OCI-LY3 (cell line): ENCODE results near the gene EMILIN3.
A peak's percentile ranks its signal among the peaks of the same experiment; 100 is the strongest.

Experiments
- H2AFZ ChIP-seq: fragments of 200-600, 300-600 bp; shearing (Covaris generic); 2 replicates; pipeline ENCODE4 v1.6.0; 2014; ENCODE audit warnings: antibody characterized with exemption, low read depth, low read length
- H3K27ac ChIP-seq: fragments of 200-600, 300-600 bp; sonication (generic); 2 replicates; pipeline ENCODE4 v1.5.1; 2014; ENCODE audit warnings: mild to moderate bottlenecking, low read length, moderate library complexity, mixed read lengths
- H3K27me3 ChIP-seq: fragments of 200-600, 300-600 bp; sonication (generic); 2 replicates; pipeline ENCODE4 v1.6.1; 2014; ENCODE audit warnings: low read depth, low read length, mixed read lengths
- H3K36me3 ChIP-seq: fragments of 200-600, 300-600 bp; sonication (generic); replicated peaks from 2 replicates; pipeline ENCODE3; 2014; ENCODE audit warnings: low read depth, low read length, mixed read lengths
- H3K4me1 ChIP-seq: fragments of 300-600, 200-600 bp; sonication (generic); 2 replicates; pipeline ENCODE4 v1.6.1; 2014; ENCODE audit warnings: low read length, mixed read lengths
- H3K4me2 ChIP-seq: fragments of 200-600, 300-600 bp; sonication (generic); 2 replicates; pipeline ENCODE4 v1.6.1; 2014; ENCODE audit warnings: low read length, mixed read lengths
- H3K4me3 ChIP-seq: fragments of 300-600, 200-600 bp; sonication (generic); 2 replicates; pipeline ENCODE4 v1.5.1; 2014; ENCODE audit warnings: antibody characterized with exemption, mild to moderate bottlenecking, low read length, moderate library complexity
- H3K79me2 ChIP-seq: fragments of 300-600, 200-600 bp; shearing (Covaris generic); 2 replicates; pipeline ENCODE4 v1.6.1; 2014; ENCODE audit warnings: mild to moderate bottlenecking, low read length, mixed read lengths
- H3K9ac ChIP-seq: fragments of 300-600, 200-600 bp; shearing (Covaris generic); 2 replicates; pipeline ENCODE4 v1.6.0; 2014; ENCODE audit warnings: mild to moderate bottlenecking, low read length, moderate library complexity
- H3K9me3 ChIP-seq: fragments of 200-600, 300-600 bp; shearing (Covaris generic); 2 replicates; pipeline ENCODE4 v1.6.1; 2014; ENCODE audit warnings: low read length, mixed read lengths; ENCODE audit not compliant: insufficient read depth
- H4K20me1 ChIP-seq: fragments of 200-600, 300-600 bp; sonication (generic); 2 replicates; pipeline ENCODE4 v1.6.1; 2016; ENCODE audit warnings: low read length, mixed read lengths; ENCODE audit not compliant: insufficient read depth
- CTCF ChIP-seq: fragments of 200-600, 300-600 bp; sonication (generic); IDR thresholded peaks from 2 replicates; pipeline ENCODE4 v1.5.1; 2014; ENCODE audit warnings: antibody characterized with exemption, low read length, low read depth
- EZH2phosphoT487 ChIP-seq: fragments of 200-600 bp; shearing (Covaris generic); IDR thresholded peaks from 2 replicates; pipeline ENCODE4 v1.6.1; 2018; ENCODE audit warnings: antibody characterized with exemption, mixed run types, low read depth

EMILIN3 gene

GRCh38 chr20:41320441-41320840 lies 46.2 kb downstream of the EMILIN3 start:
- H3K27ac ChIP-seq, result no peak overlapping the region
- no peaks in the 10 kb centered on the region for H3K9me3 ChIP-seq
- H3K4me2 ChIP-seq, result no peak overlapping the region
- TF ChIP-seq CTCF (no peak), EZH2phosphoT487 (no peak)
- peaks cover 25% of the 10 kb centered on the region for H3K27me3 ChIP-seq
- H3K4me1 ChIP-seq, result peaks cover 12% of the 10 kb centered on the region
- no peak overlapping the region for H3K4me3 ChIP-seq
- H2AFZ ChIP-seq, result no peak overlapping the region
- H3K9ac ChIP-seq, result no peak overlapping the region
- no peaks in the 10 kb centered on the region for H3K79me2 ChIP-seq
- H3K36me3 ChIP-seq, result no peaks in the 10 kb centered on the region
- H4K20me1 ChIP-seq, result no peaks in the 10 kb centered on the region

- peak overlapping the region; percentile 91 for H3K4me2 ChIP-seq
- peaks cover 25% of the 10 kb centered on the region for H3K27me3 ChIP-seq
- no peaks in the 10 kb centered on the region for H4K20me1 ChIP-seq
- H3K9ac ChIP-seq, result peak overlapping the region; percentile 65
- no peaks in the 10 kb centered on the region for H3K36me3 ChIP-seq
- no peak for TF ChIP-seq EZH2phosphoT487
- no peak for TF ChIP-seq CTCF
- H3K79me2 ChIP-seq, result no peaks in the 10 kb centered on the region
- H3K9me3 ChIP-seq, result no peaks in the 10 kb centered on the region
- peak overlapping the region; percentile 78 for H3K4me3 ChIP-seq
- H2AFZ ChIP-seq, result peak overlapping the region; percentile 88
- no peak overlapping the region for H3K27ac ChIP-seq
- peaks cover 21% of the 10 kb centered on the region for H3K4me1 ChIP-seq
Observed at GRCh38 chr20:41318271-41318649, 48.4 kb downstream of the EMILIN3 start.

DNA sequence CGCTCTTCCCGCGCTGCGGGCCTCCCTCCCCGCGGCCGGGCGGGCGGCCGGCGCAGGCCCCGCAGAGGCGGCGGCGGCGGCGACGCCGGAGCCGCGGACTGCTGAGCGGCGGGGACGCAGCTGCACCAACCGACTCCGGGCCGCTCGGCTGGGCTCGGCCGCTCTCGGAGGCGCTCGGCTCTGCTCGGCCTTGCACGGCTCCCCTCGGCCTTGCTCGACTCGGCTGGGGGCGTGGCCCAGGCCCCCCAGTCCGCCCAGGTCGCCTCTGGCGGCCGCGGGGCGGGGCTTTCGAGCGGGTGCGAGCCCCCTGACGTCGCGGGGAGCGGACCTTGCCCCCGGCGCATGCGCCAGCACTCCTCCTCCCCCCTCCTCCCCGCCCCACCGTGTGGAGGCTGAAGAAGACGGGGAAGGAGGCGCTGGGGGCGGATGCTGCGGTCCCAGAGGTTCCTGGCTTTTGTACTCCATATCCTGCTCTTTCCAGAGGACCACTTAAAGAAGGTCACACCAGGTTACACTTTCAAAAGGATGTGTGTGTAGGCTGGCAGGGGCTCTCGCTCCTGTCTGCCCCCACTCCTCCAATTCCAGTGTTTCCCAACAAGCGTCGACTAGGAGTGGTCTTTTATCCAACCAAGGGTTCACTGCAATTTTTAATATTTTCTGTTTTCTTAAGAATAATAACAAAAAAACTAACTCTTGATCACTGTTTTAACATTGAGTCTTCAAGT lies 48.9 kb downstream of the EMILIN3 start, which contains the start of gene ZHX3:
ZHX3 (minus strand) TSS at position 186 of the 725 bp plus-strand sequence. CDS start 112,815 bp downstream, outside the sequence.
- peak within 1 kb of the TSS; percentile 88 for H2AFZ ChIP-seq
- no peaks in the 10 kb centered on the region for H3K36me3 ChIP-seq
- peak within 1 kb of the TSS; percentile 94 for H3K4me2 ChIP-seq
- no peaks in the 10 kb centered on the region for H4K20me1 ChIP-seq
- H3K9ac ChIP-seq, result peak within 1 kb of the TSS; percentile 65
- H3K4me1 ChIP-seq, result peaks cover 25% of the 10 kb centered on the region
- no peaks in the 10 kb centered on the region for H3K9me3 ChIP-seq
- H3K27me3 ChIP-seq, result peaks cover 25% of the 10 kb centered on the region
- TF ChIP-seq EZH2phosphoT487, result no peak
- no peak for TF ChIP-seq CTCF
- no peak within 1 kb of the TSS for H3K27ac ChIP-seq
- no peaks in the 10 kb centered on the region for H3K79me2 ChIP-seq
- peak within 1 kb of the TSS; percentile 81 for H3K4me3 ChIP-seq

- Histone ChIP-seq H3K36me3 (no peaks in the 10 kb centered on the region), H3K27me3 (peaks cover 25% of the 10 kb centered on the region), H3K4me3 (peak overlapping the region; percentile 81), H2AFZ (peak overlapping the region; percentile 76), H3K9ac (peak overlapping the region; percentile 60), H3K4me1 (peaks cover 25% of the 10 kb centered on the region), H3K79me2 (no peaks in the 10 kb centered on the region), H3K4me2 (peak overlapping the region; percentile 94), H4K20me1 (no peaks in the 10 kb centered on the region), H3K27ac (no peak overlapping the region), H3K9me3 (no peaks in the 10 kb centered on the region)
- TF ChIP-seq EZH2phosphoT487 (no peak), CTCF (no peak)
Observed at GRCh38 chr20:41316602-41317545, 49.7 kb downstream of the EMILIN3 start.
